Thyroid gland (tissue), 4 donors: Measurements from ENCODE around the gene RENBP.

Experiments
- CTCF ChIP-seq, 6 experiments: fragments of 200-600 bp in 3 of 6; fragments of 450-650 bp in 3 of 6; sonication (generic) in 3 of 6; IDR thresholded peaks; one replicate each; pipeline ENCODE4 v1.5.1; 2016 to 2019; ENCODE audit warnings: antibody characterized with exemption in 6 of 6, mild to moderate bottlenecking in 2 of 6, inconsistent platforms in 1 of 6, moderate library complexity in 1 of 6
- POLR2A ChIP-seq, 2 donors: fragments of 450-650 bp; IDR thresholded peaks; one replicate each; pipeline ENCODE4 v1.6.1; 2017; ENCODE audit warnings: antibody characterized with exemption in 2 of 2, mild to moderate bottlenecking in 2 of 2, moderate library complexity in 1 of 2

- TF ChIP-seq CTCF (IDR thresholded peaks at IDR 0.05), result no peak
- no peak for TF ChIP-seq POLR2A (IDR thresholded peaks at IDR 0.05)
Measured at GRCh38 chrX:153902385-153902784, 42.1 kb downstream of the RENBP start.
